ENCODE results near the gene TLDC2. TPM values are rescaled to one million over a fixed set of nuclear protein-coding genes. Genes with fewer than 3 reads are reported as not detected.

TLDC2 gene
- total RNA-seq, 1 donor from 2014 or later, result 0.34 TPM

- no peak for DNase-seq (ENCODE audit: low spot score, unreplicated experiment)
- Mint-ChIP-seq H3K9me3 (ENCODE audit: low read depth) (no peaks in the 10 kb centered on the region), H3K4me1 (ENCODE audit: low read depth) (peaks cover 15% of the 10 kb centered on the region), H3K36me3 (ENCODE audit: insufficient read depth) (no peaks in the 10 kb centered on the region), H3K27ac (no peak overlapping the region), H3K4me3 (ENCODE audit: low read depth) (no peak overlapping the region), H3K27me3 (no peaks in the 10 kb centered on the region)
- no peak for TF ChIP-seq CTCF (IDR thresholded peaks at IDR 0.05; ENCODE audit: unreplicated experiment)
Measured at GRCh38 chr20:36883977-36884535, 8.1 kb downstream of the TLDC2 start.

GRCh38 chr20:36885356-36885755, 9.4 kb downstream of the TLDC2 start:
- no peaks in the 10 kb centered on the region for H3K36me3 Mint-ChIP-seq (ENCODE audit: insufficient read depth)
- no peak overlapping the region for H3K4me3 Mint-ChIP-seq (ENCODE audit: low read depth)
- no peak overlapping the region for H3K27ac Mint-ChIP-seq
- H3K4me1 Mint-ChIP-seq (ENCODE audit: low read depth), result peaks cover 15% of the 10 kb centered on the region
- H3K27me3 Mint-ChIP-seq, result no peaks in the 10 kb centered on the region
- no peak for DNase-seq (ENCODE audit: low spot score, unreplicated experiment)
- TF ChIP-seq CTCF (IDR thresholded peaks at IDR 0.05; ENCODE audit: unreplicated experiment), result peak; percentile 13
- H3K9me3 Mint-ChIP-seq (ENCODE audit: low read depth), result no peaks in the 10 kb centered on the region

GRCh38 chr20:36886859-36887751, 11.2 kb downstream of the TLDC2 start:
- Mint-ChIP-seq H3K27ac (peak overlapping the region; percentile 2), H3K27me3 (no peaks in the 10 kb centered on the region), H3K4me3 (ENCODE audit: low read depth) (no peak overlapping the region), H3K9me3 (ENCODE audit: low read depth) (no peaks in the 10 kb centered on the region), H3K4me1 (ENCODE audit: low read depth) (peaks cover 4% of the 10 kb centered on the region), H3K36me3 (ENCODE audit: insufficient read depth) (no peaks in the 10 kb centered on the region)
- DNase-seq (ENCODE audit: low spot score, unreplicated experiment), result peak; percentile 89
- TF ChIP-seq CTCF (IDR thresholded peaks at IDR 0.05; ENCODE audit: unreplicated experiment), result peak; percentile 92

- Mint-ChIP-seq H3K27ac (no peak overlapping the region), H3K36me3 (ENCODE audit: insufficient read depth) (no peaks in the 10 kb centered on the region), H3K27me3 (no peaks in the 10 kb centered on the region), H3K4me3 (ENCODE audit: low read depth) (no peak overlapping the region), H3K4me1 (ENCODE audit: low read depth) (peaks cover 2% of the 10 kb centered on the region), H3K9me3 (ENCODE audit: low read depth) (no peaks in the 10 kb centered on the region)
- no peak for DNase-seq (ENCODE audit: low spot score, unreplicated experiment)
- no peak for TF ChIP-seq CTCF (IDR thresholded peaks at IDR 0.05; ENCODE audit: unreplicated experiment)
Measured at GRCh38 chr20:36887752-36888090, 11.8 kb downstream of the TLDC2 start.

GRCh38 chr20:36888880-36889516, 13.1 kb downstream of the TLDC2 start:
- Mint-ChIP-seq H3K27ac (no peak overlapping the region), H3K36me3 (ENCODE audit: insufficient read depth) (no peaks in the 10 kb centered on the region), H3K4me3 (ENCODE audit: low read depth) (no peak overlapping the region), H3K9me3 (ENCODE audit: low read depth) (no peaks in the 10 kb centered on the region), H3K27me3 (no peaks in the 10 kb centered on the region), H3K4me1 (ENCODE audit: low read depth) (peaks cover 2% of the 10 kb centered on the region)
- no peak for TF ChIP-seq CTCF (IDR thresholded peaks at IDR 0.05; ENCODE audit: unreplicated experiment)
- DNase-seq (ENCODE audit: low spot score, unreplicated experiment), result no peak
